Osteocyte (in vitro differentiated cells): ENCODE measurements around the gene EZH2. TPM values are rescaled to one million over a fixed set of nuclear protein-coding genes. Genes with fewer than 3 reads are reported as not detected.

Experiments
- DNase-seq: peaks from one replicate; pipeline ENCODE4 v3.0.0; 2021; ENCODE audit warnings: mixed read lengths; ENCODE audit not compliant: unreplicated experiment; ENCODE audit errors: extremely low spot score
- H3K27ac Mint-ChIP-seq: one replicate; pipeline ENCODE4 v1.8.0; 2021; ENCODE audit warnings: mild to moderate bottlenecking, mixed read lengths; ENCODE audit not compliant: unreplicated experiment
- H3K27me3 Mint-ChIP-seq: one replicate; pipeline ENCODE4 v1.8.0; 2021; ENCODE audit warnings: mixed read lengths; ENCODE audit not compliant: unreplicated experiment
- H3K36me3 Mint-ChIP-seq: one replicate; pipeline ENCODE4 v1.8.0; 2021; ENCODE audit warnings: mixed read lengths; ENCODE audit not compliant: unreplicated experiment
- H3K4me1 Mint-ChIP-seq: one replicate; pipeline ENCODE4 v1.8.0; 2021; ENCODE audit warnings: mixed read lengths; ENCODE audit not compliant: unreplicated experiment
- H3K4me3 Mint-ChIP-seq: one replicate; pipeline ENCODE4 v1.8.0; 2021; ENCODE audit warnings: mild to moderate bottlenecking, moderate library complexity, mixed read lengths; ENCODE audit not compliant: unreplicated experiment
- H3K9me3 Mint-ChIP-seq: one replicate; pipeline ENCODE4 v1.8.0; 2021; ENCODE audit warnings: mixed read lengths; ENCODE audit not compliant: unreplicated experiment
- total RNA-seq: library from RNA; stranded (reverse); gene quantifications from 2 replicates; pipeline ENCODE4 v1.2.1, GENCODE V29; 2021
- TF ChIP-seq, protein P1 (sequence below): fragments of 200-600 bp; sonication (generic); IDR thresholded peaks from 2 replicates; pipeline ENCODE4 v1.5.0; 2021; ENCODE audit warnings: antibody characterized with exemption, mild to moderate bottlenecking, moderate library complexity

Gene EZH2
- total RNA-seq, 1 donor from 2014 or later = 13.0 TPM

DNA sequence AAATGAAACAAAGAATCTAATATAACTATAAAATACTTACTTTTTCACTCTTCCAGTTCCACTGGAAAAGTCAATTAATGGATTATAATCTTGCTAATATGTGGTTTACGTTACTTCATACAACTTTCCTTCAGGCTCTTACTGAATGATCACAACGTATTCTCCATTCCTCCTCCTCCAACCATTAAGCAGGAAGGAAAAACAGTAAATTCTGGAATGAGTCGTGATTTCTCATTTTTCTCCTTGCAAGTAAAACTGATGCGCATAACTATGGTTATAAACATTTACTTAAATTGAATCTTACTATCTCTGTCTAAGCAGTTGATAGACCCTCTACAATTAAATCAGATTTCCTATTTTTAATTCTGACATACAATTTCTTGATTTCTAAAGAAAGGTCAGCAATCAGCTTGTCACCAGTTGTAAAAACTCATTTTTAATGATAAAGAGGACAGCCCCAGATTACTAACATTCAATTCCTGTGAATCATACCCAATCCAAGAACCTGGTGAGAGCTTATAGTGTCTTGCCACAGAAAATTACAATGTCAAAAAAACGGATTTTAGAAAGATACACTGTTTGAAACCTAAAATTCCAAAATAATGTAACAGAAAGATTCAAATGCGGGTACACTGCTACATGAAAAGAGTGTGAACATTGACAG, 64.3 kb downstream of the EZH2 start:
- no peaks in the 10 kb centered on the region for H3K9me3 Mint-ChIP-seq
- TF ChIP-seq, protein P1, sequence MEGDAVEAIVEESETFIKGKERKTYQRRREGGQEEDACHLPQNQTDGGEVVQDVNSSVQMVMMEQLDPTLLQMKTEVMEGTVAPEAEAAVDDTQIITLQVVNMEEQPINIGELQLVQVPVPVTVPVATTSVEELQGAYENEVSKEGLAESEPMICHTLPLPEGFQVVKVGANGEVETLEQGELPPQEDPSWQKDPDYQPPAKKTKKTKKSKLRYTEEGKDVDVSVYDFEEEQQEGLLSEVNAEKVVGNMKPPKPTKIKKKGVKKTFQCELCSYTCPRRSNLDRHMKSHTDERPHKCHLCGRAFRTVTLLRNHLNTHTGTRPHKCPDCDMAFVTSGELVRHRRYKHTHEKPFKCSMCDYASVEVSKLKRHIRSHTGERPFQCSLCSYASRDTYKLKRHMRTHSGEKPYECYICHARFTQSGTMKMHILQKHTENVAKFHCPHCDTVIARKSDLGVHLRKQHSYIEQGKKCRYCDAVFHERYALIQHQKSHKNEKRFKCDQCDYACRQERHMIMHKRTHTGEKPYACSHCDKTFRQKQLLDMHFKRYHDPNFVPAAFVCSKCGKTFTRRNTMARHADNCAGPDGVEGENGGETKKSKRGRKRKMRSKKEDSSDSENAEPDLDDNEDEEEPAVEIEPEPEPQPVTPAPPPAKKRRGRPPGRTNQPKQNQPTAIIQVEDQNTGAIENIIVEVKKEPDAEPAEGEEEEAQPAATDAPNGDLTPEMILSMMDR = no peak
- peaks cover 12% of the 10 kb centered on the region for H3K36me3 Mint-ChIP-seq
- H3K27ac Mint-ChIP-seq = peak overlapping the region; percentile 51
- peaks cover 50% of the 10 kb centered on the region for H3K4me1 Mint-ChIP-seq
- H3K4me3 Mint-ChIP-seq = no peak overlapping the region
- DNase-seq = no peak
- H3K27me3 Mint-ChIP-seq = no peaks in the 10 kb centered on the region

DNA sequence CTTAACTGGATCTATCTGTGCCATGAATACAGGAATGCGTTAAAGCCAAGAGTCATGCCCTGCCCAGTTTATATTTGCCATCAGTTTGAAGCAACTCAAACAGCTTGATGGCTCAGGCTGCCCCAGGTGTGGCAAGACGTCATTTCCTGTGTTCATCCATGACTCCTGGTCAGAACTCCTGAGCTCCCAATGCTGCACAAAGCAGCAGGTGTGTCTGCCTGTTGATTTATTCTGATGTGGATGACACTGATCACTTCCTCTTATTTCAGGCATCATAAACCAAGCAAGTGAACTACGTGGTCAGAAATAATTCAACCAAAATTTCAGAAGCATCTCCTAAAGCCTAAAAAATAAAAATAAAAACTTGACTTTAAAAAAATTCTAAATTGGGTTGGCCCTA, 68.5 kb downstream of the EZH2 start:
- Mint-ChIP-seq H3K36me3 (peaks cover 16% of the 10 kb centered on the region), H3K27ac (peak overlapping the region; percentile 81), H3K27me3 (no peaks in the 10 kb centered on the region), H3K9me3 (no peaks in the 10 kb centered on the region), H3K4me1 (peaks cover 49% of the 10 kb centered on the region), H3K4me3 (no peak overlapping the region)
- TF ChIP-seq, protein P1 = no peak
- DNase-seq = no peak

DNA sequence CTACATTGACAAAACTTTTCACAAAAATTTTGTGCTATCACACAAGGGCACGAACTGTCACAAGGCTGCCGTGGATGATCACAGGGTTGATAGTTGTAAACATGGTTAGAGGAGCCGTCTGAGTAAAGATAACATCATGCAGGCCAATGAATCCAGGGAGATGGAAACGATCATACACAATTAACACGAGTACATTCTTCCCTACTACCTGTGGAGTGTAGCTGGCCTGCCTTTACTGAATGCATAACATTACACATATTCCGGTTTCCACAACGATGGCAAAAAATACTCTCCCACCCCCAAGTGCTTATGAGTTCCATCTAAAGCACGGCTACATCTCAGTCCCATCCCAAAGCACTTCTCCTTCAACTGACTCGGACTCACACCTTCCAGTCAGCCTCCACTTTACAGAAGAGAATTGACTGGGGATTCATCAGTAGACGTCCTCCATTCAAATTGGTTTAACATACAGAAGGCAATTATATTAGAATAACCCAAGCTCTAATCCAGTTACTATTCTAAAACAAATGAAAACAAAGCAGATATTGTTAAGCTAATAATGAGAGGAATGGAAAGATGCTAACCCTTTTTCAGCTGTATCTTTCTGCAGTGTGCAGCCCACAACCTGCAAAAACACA, 69.0 kb downstream of the EZH2 start:
- H3K9me3 Mint-ChIP-seq = no peaks in the 10 kb centered on the region
- H3K4me3 Mint-ChIP-seq = no peak overlapping the region
- no peak for DNase-seq
- TF ChIP-seq, protein P1 = no peak
- no peaks in the 10 kb centered on the region for H3K27me3 Mint-ChIP-seq
- peaks cover 43% of the 10 kb centered on the region for H3K4me1 Mint-ChIP-seq
- H3K27ac Mint-ChIP-seq = no peak overlapping the region
- peaks cover 20% of the 10 kb centered on the region for H3K36me3 Mint-ChIP-seq

DNA sequence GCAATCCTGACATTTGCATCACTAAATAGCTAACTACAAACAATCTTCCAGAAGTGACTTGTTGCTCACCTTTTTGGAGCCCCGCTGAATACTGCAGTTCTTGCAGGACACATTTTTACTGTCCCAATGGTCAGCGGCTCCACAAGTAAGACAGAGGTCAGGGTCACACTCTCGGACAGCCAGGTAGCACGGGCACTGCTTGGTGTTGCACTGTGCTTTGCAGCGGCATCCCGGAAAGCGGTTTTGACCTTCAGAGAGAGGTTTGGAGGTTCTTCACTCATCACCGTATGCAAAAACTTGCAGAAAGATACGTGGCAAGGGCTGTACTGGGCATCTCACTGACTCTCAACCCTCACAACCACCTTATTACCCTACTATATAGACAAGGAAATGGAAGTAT, 70.2 kb downstream of the EZH2 start:
- peaks cover 21% of the 10 kb centered on the region for H3K36me3 Mint-ChIP-seq
- no peak overlapping the region for H3K4me3 Mint-ChIP-seq

DNA sequence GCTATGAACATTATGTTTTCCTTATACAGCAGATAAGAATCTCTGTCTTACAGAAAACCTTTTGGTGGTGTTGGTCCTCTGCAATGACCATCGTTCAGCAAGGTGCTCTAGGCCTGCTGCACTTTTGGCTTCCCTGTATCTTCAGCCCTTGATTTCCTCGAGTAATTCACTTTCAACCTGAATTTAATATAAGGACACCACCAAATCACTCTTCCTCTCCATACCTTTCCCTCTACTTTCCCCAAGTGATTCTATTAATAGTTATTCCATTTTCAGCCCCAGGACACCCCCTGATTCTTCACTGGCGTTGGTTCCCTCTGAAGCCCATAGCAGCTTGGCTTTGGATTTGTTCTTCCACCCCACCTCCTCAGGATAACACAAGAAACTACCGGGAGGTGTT, 72.2 kb downstream of the EZH2 start:
- no peak overlapping the region for H3K4me3 Mint-ChIP-seq
- H3K36me3 Mint-ChIP-seq = peaks cover 14% of the 10 kb centered on the region

More for the DNA sequence above, 70.2 kb downstream of the EZH2 start:
- DNase-seq = no peak
- H3K9me3 Mint-ChIP-seq = no peaks in the 10 kb centered on the region
- H3K27me3 Mint-ChIP-seq = no peaks in the 10 kb centered on the region
- TF ChIP-seq, protein P1 = no peak
- H3K4me1 Mint-ChIP-seq = peaks cover 36% of the 10 kb centered on the region
- no peak overlapping the region for H3K27ac Mint-ChIP-seq

More for the DNA sequence above, 72.2 kb downstream of the EZH2 start:
- Mint-ChIP-seq H3K9me3 (no peaks in the 10 kb centered on the region), H3K27me3 (no peaks in the 10 kb centered on the region), H3K27ac (no peak overlapping the region), H3K4me1 (peaks cover 19% of the 10 kb centered on the region)
- TF ChIP-seq, protein P1 = no peak
- DNase-seq = no peak
